Measurements from ENCODE around the gene CHCHD3. TPM values are rescaled to one million over a fixed set of nuclear protein-coding genes. Genes with fewer than 3 reads are reported as not detected.

CHCHD3 gene
- total and polyA plus RNA-seq, 2 experiments from 2014 or later, result 65.3 to 68.5 TPM

GRCh38 chr7:132791036-132791435, 290.9 kb downstream of the CHCHD3 start:
- Histone ChIP-seq H3K27me3 (no peaks in the 10 kb centered on the region), H2AFZ (no peak overlapping the region), H4K20me1 (ENCODE audit: insufficient read depth, poor library complexity, severe bottlenecking) (no peaks in the 10 kb centered on the region), H3K4me1 (ENCODE audit: insufficient read depth) (no peaks in the 10 kb centered on the region), H3K9me3 (ENCODE audit: low read depth) (no peaks in the 10 kb centered on the region), H3K36me3 (replicated peaks; ENCODE audit: insufficient read depth, low read depth) (no peaks in the 10 kb centered on the region), H3K4me3 (no peak overlapping the region), H3K79me2 (no peaks in the 10 kb centered on the region), H3K27ac (no peak overlapping the region), H3K4me2 (no peak overlapping the region), H3K9me2 (replicated peaks; ENCODE audit: insufficient read depth) (no peaks in the 10 kb centered on the region)
- TF ChIP-seq, protein P1, sequence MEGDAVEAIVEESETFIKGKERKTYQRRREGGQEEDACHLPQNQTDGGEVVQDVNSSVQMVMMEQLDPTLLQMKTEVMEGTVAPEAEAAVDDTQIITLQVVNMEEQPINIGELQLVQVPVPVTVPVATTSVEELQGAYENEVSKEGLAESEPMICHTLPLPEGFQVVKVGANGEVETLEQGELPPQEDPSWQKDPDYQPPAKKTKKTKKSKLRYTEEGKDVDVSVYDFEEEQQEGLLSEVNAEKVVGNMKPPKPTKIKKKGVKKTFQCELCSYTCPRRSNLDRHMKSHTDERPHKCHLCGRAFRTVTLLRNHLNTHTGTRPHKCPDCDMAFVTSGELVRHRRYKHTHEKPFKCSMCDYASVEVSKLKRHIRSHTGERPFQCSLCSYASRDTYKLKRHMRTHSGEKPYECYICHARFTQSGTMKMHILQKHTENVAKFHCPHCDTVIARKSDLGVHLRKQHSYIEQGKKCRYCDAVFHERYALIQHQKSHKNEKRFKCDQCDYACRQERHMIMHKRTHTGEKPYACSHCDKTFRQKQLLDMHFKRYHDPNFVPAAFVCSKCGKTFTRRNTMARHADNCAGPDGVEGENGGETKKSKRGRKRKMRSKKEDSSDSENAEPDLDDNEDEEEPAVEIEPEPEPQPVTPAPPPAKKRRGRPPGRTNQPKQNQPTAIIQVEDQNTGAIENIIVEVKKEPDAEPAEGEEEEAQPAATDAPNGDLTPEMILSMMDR (IDR thresholded peaks at IDR 0.05; ENCODE audit: poor library complexity), result no peak
- TF ChIP-seq EZH2phosphoT487 (IDR thresholded peaks at IDR 0.05; ENCODE audit: low read depth, severe bottlenecking, unreplicated experiment) (no peak), EZH2 (IDR thresholded peaks at IDR 0.05; ENCODE audit: borderline replicate concordance) (no peak)
- 100% methylated on average over 1 of the region's 1 CpG for WGBS (ENCODE audit: low lambda C conversion rate, missing lambda C conversion rate)
- no peak for DNase-seq (ENCODE audit: low spot score)

GRCh38 chr7:132790104-132790503, 291.8 kb downstream of the CHCHD3 start:
- no peaks in the 10 kb centered on the region for H4K20me1 ChIP-seq (ENCODE audit: insufficient read depth, poor library complexity, severe bottlenecking)
- no peaks in the 10 kb centered on the region for H3K9me2 ChIP-seq (replicated peaks; ENCODE audit: insufficient read depth)
- no peaks in the 10 kb centered on the region for H3K27me3 ChIP-seq
- H3K79me2 ChIP-seq, result no peaks in the 10 kb centered on the region
- H3K4me2 ChIP-seq, result no peak overlapping the region
- no peak overlapping the region for H3K27ac ChIP-seq
- TF ChIP-seq, protein P1 (IDR thresholded peaks at IDR 0.05; ENCODE audit: poor library complexity), result no peak
- no peak for TF ChIP-seq EZH2 (IDR thresholded peaks at IDR 0.05; ENCODE audit: borderline replicate concordance)
- no peak for TF ChIP-seq EZH2phosphoT487 (IDR thresholded peaks at IDR 0.05; ENCODE audit: low read depth, severe bottlenecking, unreplicated experiment)
- no peaks in the 10 kb centered on the region for H3K4me1 ChIP-seq (ENCODE audit: insufficient read depth)
- no peaks in the 10 kb centered on the region for H3K36me3 ChIP-seq (replicated peaks; ENCODE audit: insufficient read depth, low read depth)
- H3K9me3 ChIP-seq (ENCODE audit: low read depth), result no peaks in the 10 kb centered on the region
- H3K4me3 ChIP-seq, result no peak overlapping the region
- WGBS (ENCODE audit: low lambda C conversion rate, missing lambda C conversion rate), result 94% methylated on average over 2 of the region's 2 CpGs
- DNase-seq (ENCODE audit: low spot score), result no peak
- H2AFZ ChIP-seq, result no peak overlapping the region

DNA sequence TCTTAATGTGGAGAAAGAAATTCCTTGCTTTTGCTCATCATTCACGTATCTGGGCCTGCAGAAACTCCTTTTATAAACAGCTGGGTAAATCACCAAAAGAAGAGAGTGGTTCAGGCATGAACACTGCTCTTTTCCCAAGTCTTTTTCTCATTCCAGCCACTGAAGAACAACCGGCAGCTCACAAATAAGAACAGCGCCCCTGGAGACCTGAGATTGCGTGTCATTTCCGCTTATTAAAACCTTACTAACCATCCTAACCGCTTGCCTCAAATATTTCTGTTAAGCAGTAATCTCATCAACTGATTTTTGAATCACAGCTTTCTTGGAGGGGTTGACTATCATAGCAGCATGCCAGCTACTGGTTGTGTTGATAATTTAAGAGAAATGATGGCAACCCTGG, 292.6 kb downstream of the CHCHD3 start:
- no peak overlapping the region for H3K27ac ChIP-seq
- TF ChIP-seq EZH2phosphoT487 (IDR thresholded peaks at IDR 0.05; ENCODE audit: low read depth, severe bottlenecking, unreplicated experiment) (no peak), EZH2 (IDR thresholded peaks at IDR 0.05; ENCODE audit: borderline replicate concordance) (no peak)
- TF ChIP-seq, protein P1 (IDR thresholded peaks at IDR 0.05; ENCODE audit: poor library complexity), result no peak
- no peaks in the 10 kb centered on the region for H3K4me1 ChIP-seq (ENCODE audit: insufficient read depth)
- DNase-seq (ENCODE audit: low spot score), result no peak
- WGBS (ENCODE audit: low lambda C conversion rate, missing lambda C conversion rate), result 88% methylated on average over 6 of the region's 6 CpGs
- no peaks in the 10 kb centered on the region for H3K9me2 ChIP-seq (replicated peaks; ENCODE audit: insufficient read depth)
- H3K36me3 ChIP-seq (replicated peaks; ENCODE audit: insufficient read depth, low read depth), result no peaks in the 10 kb centered on the region
- H3K79me2 ChIP-seq, result no peaks in the 10 kb centered on the region
- no peaks in the 10 kb centered on the region for H3K27me3 ChIP-seq
- no peak overlapping the region for H3K4me3 ChIP-seq
- no peaks in the 10 kb centered on the region for H4K20me1 ChIP-seq (ENCODE audit: insufficient read depth, poor library complexity, severe bottlenecking)
- no peaks in the 10 kb centered on the region for H3K9me3 ChIP-seq (ENCODE audit: low read depth)
- no peak overlapping the region for H3K4me2 ChIP-seq
- no peak overlapping the region for H2AFZ ChIP-seq

DNA sequence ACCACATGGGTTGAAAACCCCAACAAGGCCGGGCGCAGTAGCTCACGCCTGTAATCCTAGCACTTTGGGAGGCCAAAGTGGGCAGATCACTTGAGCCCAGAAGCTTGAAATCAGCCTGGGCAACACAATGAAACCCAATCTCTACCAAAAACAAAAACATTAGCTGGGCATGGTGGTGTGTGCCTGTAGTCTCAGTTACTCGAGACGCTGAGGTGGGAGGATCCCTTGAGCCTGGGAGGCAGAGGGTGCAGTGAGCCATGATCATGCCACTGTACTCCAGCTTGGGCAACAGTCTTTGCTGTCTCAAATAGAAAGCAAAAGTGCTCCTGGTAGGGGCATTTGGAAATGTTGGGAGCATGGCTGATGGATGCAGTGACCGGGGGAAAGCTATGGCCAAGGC, 296.0 kb downstream of the CHCHD3 start:
- Histone ChIP-seq H4K20me1 (ENCODE audit: insufficient read depth, poor library complexity, severe bottlenecking) (no peaks in the 10 kb centered on the region), H2AFZ (no peak overlapping the region), H3K4me1 (ENCODE audit: insufficient read depth) (no peaks in the 10 kb centered on the region), H3K27me3 (no peaks in the 10 kb centered on the region), H3K4me3 (no peak overlapping the region), H3K27ac (no peak overlapping the region), H3K9me3 (ENCODE audit: low read depth) (no peaks in the 10 kb centered on the region), H3K36me3 (replicated peaks; ENCODE audit: insufficient read depth, low read depth) (no peaks in the 10 kb centered on the region), H3K79me2 (no peaks in the 10 kb centered on the region), H3K4me2 (no peak overlapping the region), H3K9me2 (replicated peaks; ENCODE audit: insufficient read depth) (no peaks in the 10 kb centered on the region)
- 98% methylated on average over 6 of the region's 6 CpGs for WGBS (ENCODE audit: low lambda C conversion rate, missing lambda C conversion rate)
- TF ChIP-seq EZH2 (IDR thresholded peaks at IDR 0.05; ENCODE audit: borderline replicate concordance) (no peak), EZH2phosphoT487 (IDR thresholded peaks at IDR 0.05; ENCODE audit: low read depth, severe bottlenecking, unreplicated experiment) (no peak)
- TF ChIP-seq, protein P1 (IDR thresholded peaks at IDR 0.05; ENCODE audit: poor library complexity), result no peak
- DNase-seq (ENCODE audit: low spot score), result no peak

All from hepatocyte (in vitro differentiated cells).